ENCODE data around the gene RNF114.

RNF114 gene

GRCh38 chr20:49918446-49918845, 17.8 kb upstream of the RNF114 start:
- TF ChIP-seq CTCF (IDR thresholded peaks at IDR 0.05; ENCODE audit: extremely low read depth, insufficient read depth, missing control alignments) = no peak
- in situ Hi-C loops (cut with MboI; ENCODE audit: low pct_unique_long_range_greater_than_20kb, low sequenced_read_pairs, unreplicated experiment) = no loop called here
- DNase-seq (ENCODE audit: low spot score) = no peak

- in situ Hi-C loops (cut with MboI; ENCODE audit: low pct_unique_long_range_greater_than_20kb, low sequenced_read_pairs, unreplicated experiment) = no loop called here
- TF ChIP-seq CTCF (IDR thresholded peaks at IDR 0.05; ENCODE audit: extremely low read depth, insufficient read depth, missing control alignments) = no peak
- DNase-seq (ENCODE audit: low spot score) = no peak
These were observed 17.2 kb upstream of the RNF114 start for GRCh38 chr20:49919009-49919408.

- no peak for TF ChIP-seq CTCF (IDR thresholded peaks at IDR 0.05; ENCODE audit: extremely low read depth, insufficient read depth, missing control alignments)
- in situ Hi-C loops (cut with MboI; ENCODE audit: low pct_unique_long_range_greater_than_20kb, low sequenced_read_pairs, unreplicated experiment) = no loop called here
- no peak for DNase-seq (ENCODE audit: low spot score)
These were observed 16.7 kb upstream of the RNF114 start for GRCh38 chr20:49919461-49919860.

- no peak for TF ChIP-seq CTCF (IDR thresholded peaks at IDR 0.05; ENCODE audit: extremely low read depth, insufficient read depth, missing control alignments)
- in situ Hi-C loops (cut with MboI; ENCODE audit: low pct_unique_long_range_greater_than_20kb, low sequenced_read_pairs, unreplicated experiment) = no loop called here
- DNase-seq (ENCODE audit: low spot score) = no peak
These were observed 11.9 kb upstream of the RNF114 start for GRCh38 chr20:49924247-49924646.

GRCh38 chr20:49925901-49926454, 10.2 kb upstream of the RNF114 start:
- DNase-seq (ENCODE audit: low spot score) = no peak
- in situ Hi-C loops (cut with MboI; ENCODE audit: low pct_unique_long_range_greater_than_20kb, low sequenced_read_pairs, unreplicated experiment) = no loop called here
- TF ChIP-seq CTCF (IDR thresholded peaks at IDR 0.05; ENCODE audit: extremely low read depth, insufficient read depth, missing control alignments) = no peak

- DNase-seq (ENCODE audit: low spot score) = peak; percentile 82
- peak; percentile 81 for TF ChIP-seq CTCF (IDR thresholded peaks at IDR 0.05; ENCODE audit: extremely low read depth, insufficient read depth, missing control alignments)
- in situ Hi-C loops (cut with MboI; ENCODE audit: low pct_unique_long_range_greater_than_20kb, low sequenced_read_pairs, unreplicated experiment) = no loop called here
These were observed 7.6 kb upstream of the RNF114 start for GRCh38 chr20:49928411-49929141.

All from GM13977 (cell line).